Gastrocnemius medialis (tissue), 4 donors: ENCODE measurements around the gene SLC36A1.

Experiments used
- POLR2A ChIP-seq, 2 donors: fragments of 450-650 bp; IDR thresholded peaks; one replicate each; pipeline ENCODE4 v1.6.1; 2017; ENCODE audit warnings: antibody characterized with exemption in 2 of 2, mild to moderate bottlenecking in 2 of 2, moderate library complexity in 2 of 2
- TF ChIP-seq, protein P1 (sequence below), 5 experiments: fragments of 450-650 bp in 3 of 5; fragments of 200-600 bp in 2 of 5; sonication (generic) in 2 of 5; IDR thresholded peaks in 4 of 5; conservative IDR thresholded peaks in 1 of 5; 1 replicate in 4 of 5; 2 replicates in 1 of 5; pipeline ENCODE4 v1.5.1; 2016 to 2019; ENCODE audit warnings: antibody characterized with exemption in 5 of 5, mild to moderate bottlenecking in 3 of 5, moderate library complexity in 3 of 5

DNA sequence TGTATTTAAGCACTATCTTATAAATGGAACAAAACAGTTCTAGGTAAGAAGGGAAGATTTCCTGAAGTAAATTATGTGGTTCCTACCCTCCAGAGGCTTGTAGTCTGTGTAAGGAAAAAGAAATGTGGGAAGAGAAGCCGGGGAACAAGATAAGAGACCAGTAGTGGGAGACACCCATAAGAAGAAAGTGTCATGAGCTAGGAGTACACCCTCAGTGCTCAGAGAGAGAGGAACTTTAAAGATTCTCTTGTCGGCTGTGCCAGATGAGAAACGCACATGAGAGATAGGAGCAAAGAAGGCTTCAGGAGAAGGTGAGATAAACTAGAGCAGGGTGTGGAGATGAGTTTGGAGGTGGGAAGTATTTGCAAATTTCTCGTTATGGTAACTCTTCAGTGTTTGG lies 18.1 kb downstream of the SLC36A1 start:
- TF ChIP-seq, protein P1, sequence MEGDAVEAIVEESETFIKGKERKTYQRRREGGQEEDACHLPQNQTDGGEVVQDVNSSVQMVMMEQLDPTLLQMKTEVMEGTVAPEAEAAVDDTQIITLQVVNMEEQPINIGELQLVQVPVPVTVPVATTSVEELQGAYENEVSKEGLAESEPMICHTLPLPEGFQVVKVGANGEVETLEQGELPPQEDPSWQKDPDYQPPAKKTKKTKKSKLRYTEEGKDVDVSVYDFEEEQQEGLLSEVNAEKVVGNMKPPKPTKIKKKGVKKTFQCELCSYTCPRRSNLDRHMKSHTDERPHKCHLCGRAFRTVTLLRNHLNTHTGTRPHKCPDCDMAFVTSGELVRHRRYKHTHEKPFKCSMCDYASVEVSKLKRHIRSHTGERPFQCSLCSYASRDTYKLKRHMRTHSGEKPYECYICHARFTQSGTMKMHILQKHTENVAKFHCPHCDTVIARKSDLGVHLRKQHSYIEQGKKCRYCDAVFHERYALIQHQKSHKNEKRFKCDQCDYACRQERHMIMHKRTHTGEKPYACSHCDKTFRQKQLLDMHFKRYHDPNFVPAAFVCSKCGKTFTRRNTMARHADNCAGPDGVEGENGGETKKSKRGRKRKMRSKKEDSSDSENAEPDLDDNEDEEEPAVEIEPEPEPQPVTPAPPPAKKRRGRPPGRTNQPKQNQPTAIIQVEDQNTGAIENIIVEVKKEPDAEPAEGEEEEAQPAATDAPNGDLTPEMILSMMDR (IDR thresholded peaks at IDR 0.05 in 4 of 5, conservative IDR thresholded peaks at IDR 0.05 in 1 of 5): no peak
- TF ChIP-seq POLR2A (IDR thresholded peaks at IDR 0.05): no peak
